Esophagus muscularis mucosa (tissue), 4 donors: ENCODE data around the gene E2F4. TPM values are rescaled to one million over a fixed set of nuclear protein-coding genes. Genes with fewer than 3 reads are reported as not detected.

ENCODE experiments used
- DNase-seq: peaks from one replicate; pipeline ENCODE4 v3.0.0-alpha.2; 2017; ENCODE audit errors: extremely low spot score
- H3K27ac ChIP-seq, 4 donors: fragments of 200-600 bp; sonication (generic); replicated peaks in 1 of 4; 1 replicate in 3 of 4; 2 replicates in 1 of 4; pipeline ENCODE4 v1.5.1; 2016 to 2019; ENCODE audit warnings: mild to moderate bottlenecking in 1 of 4
- H3K27me3 ChIP-seq, 4 donors: fragments of 200-600 bp; sonication (generic); one replicate each; pipeline versions ENCODE4 v1.5.1 to v1.6.0; 2016 to 2019
- H3K36me3 ChIP-seq, 4 donors: fragments of 200-600 bp; sonication (generic); one replicate each; pipeline ENCODE4 v1.5.1; 2016 to 2019
- H3K4me1 ChIP-seq, 4 donors: fragments of 200-600 bp; sonication (generic); one replicate each; pipeline ENCODE4 v1.5.1; 2016 to 2019
- H3K4me3 ChIP-seq, 4 donors: fragments of 200-600 bp; sonication (generic); 1 replicate in 2 of 4; 2 replicates in 2 of 4; pipeline ENCODE4 v1.5.1; 2016 to 2019; ENCODE audit warnings: mild to moderate bottlenecking in 4 of 4, moderate library complexity in 1 of 4
- H3K9me3 ChIP-seq, 4 donors: fragments of 200-600 bp; sonication (generic); 1 replicate in 3 of 4; 2 replicates in 1 of 4; pipeline ENCODE4 v1.5.1; 2016 to 2019
- CTCF ChIP-seq, 3 experiments: fragments of 200-600 bp in 2 of 3; fragments of 450-650 bp in 1 of 3; sonication (generic) in 2 of 3; IDR thresholded peaks; one replicate each; pipeline ENCODE4 v1.5.1; 2017 to 2019; ENCODE audit warnings: antibody characterized with exemption in 3 of 3, mild to moderate bottlenecking in 2 of 3, moderate library complexity in 1 of 3
- EP300 ChIP-seq: sonication (generic); formaldehyde crosslinking; IDR thresholded peaks from one replicate; pipeline ENCODE4 v1.6.1; 2017; ENCODE audit warnings: antibody characterized with exemption
- POLR2A ChIP-seq: fragments of 450-650 bp; IDR thresholded peaks from one replicate; pipeline ENCODE4 v1.6.1; 2017; ENCODE audit warnings: antibody characterized with exemption, moderate library complexity, mild to moderate bottlenecking, low read depth
- POLR2AphosphoS5 ChIP-seq, 2 donors: sonication (generic); formaldehyde crosslinking; IDR thresholded peaks; one replicate each; pipeline ENCODE4 v1.6.1; 2017; ENCODE audit warnings: antibody characterized with exemption in 2 of 2
- WGBS: methylation state at CpG from one replicate; pipeline ENCODE4 v1.1.5; 2018; 5-methylcytosine and 5-hydroxymethylcytosine counted together
- intact Hi-C: fragments of 100-400 bp; cut with DNase I; formaldehyde crosslinking; loops from one replicate; pipeline ENCODE4 v1.15.1; 2023
- total RNA-seq, 4 donors: library from RNA; depleted of rRNA; stranded (reverse); fragments of >200 nt; gene quantifications; one replicate each; pipeline versions ENCODE4 v1.1.0 to v1.2.1, GENCODE V29; 2016

E2F4 gene
- total RNA-seq, 4 donors from 2014 or later, result 54.8 to 96.9 (median 93.1) TPM

DNA sequence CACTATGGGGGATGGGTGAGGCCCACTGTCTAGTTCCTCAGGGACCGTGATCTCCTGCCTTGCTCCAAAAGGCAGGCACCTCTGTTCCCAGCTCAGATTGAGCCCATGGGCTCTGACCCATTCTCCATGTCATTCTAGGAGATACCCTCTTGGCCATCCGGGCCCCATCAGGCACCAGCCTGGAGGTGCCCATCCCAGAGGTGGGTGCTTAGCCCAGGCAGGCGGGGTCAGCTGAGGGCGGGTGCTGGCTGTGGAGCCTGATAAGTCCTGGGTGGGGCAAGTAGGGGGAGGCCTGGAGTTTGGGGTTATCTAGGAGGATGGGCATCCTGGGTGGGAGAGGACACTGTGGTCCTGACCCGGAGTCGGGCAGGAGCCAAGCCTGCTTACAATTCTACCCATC, 2.3 kb downstream of the E2F4 start:
- no peaks in the 10 kb centered on the region for H3K27me3 ChIP-seq
- TF ChIP-seq CTCF (IDR thresholded peaks at IDR 0.05) (no peak), POLR2AphosphoS5 (IDR thresholded peaks at IDR 0.05) (no peak), EP300 (no peak), POLR2A (no peak)
- H3K9me3 ChIP-seq, result no peaks in the 10 kb centered on the region
- no peak overlapping the region for H3K4me3 ChIP-seq
- 93% methylated on average over 5 of the region's 6 CpGs for WGBS
- no peak for DNase-seq
- peaks cover 36 to 59% (median 55%) of the 10 kb centered on the region in 4 donors for H3K36me3 ChIP-seq
- H3K27ac ChIP-seq, result no peak overlapping the region
- H3K4me1 ChIP-seq, result peaks cover 38 to 56% (median 52%) of the 10 kb centered on the region in 4 donors
- intact Hi-C loops, result no loop called here

DNA sequence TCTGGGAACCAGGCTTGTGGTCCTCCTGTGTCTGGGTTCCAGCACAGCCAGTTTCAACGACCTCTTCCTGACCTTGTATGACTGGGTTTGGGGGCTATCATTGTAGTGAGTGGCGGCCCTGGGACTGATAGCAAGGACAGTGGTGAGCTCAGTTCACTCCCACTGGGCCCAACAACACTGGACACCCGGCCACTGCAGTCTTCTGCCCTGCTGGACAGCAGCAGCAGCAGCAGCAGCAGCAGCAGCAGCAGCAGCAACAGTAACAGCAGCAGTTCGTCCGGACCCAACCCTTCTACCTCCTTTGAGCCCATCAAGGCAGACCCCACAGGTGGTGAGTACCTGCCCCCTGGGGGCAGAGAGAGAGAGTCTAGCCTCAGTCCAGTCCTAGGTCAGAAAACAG, 3.7 kb downstream of the E2F4 start:
- peaks cover 38 to 63% (median 58%) of the 10 kb centered on the region in 4 donors for H3K4me1 ChIP-seq
- peaks cover 36 to 68% (median 59%) of the 10 kb centered on the region in 4 donors for H3K36me3 ChIP-seq
- TF ChIP-seq POLR2AphosphoS5 (IDR thresholded peaks at IDR 0.05), result no peak
- no peak for TF ChIP-seq POLR2A
- no peak for TF ChIP-seq CTCF (IDR thresholded peaks at IDR 0.05)
- TF ChIP-seq EP300, result no peak
- H3K27ac ChIP-seq, result no peak overlapping the region
- no peaks in the 10 kb centered on the region for H3K27me3 ChIP-seq
- no peak overlapping the region for H3K4me3 ChIP-seq
- no peaks in the 10 kb centered on the region for H3K9me3 ChIP-seq
- intact Hi-C loops, result no loop called here
- WGBS, result 57% methylated on average over 3 of the region's 5 CpGs
- DNase-seq, result no peak

GRCh38 chr16:67196881-67197280, 4.9 kb downstream of the E2F4 start:
- Histone ChIP-seq H3K27ac (no peak overlapping the region), H3K4me1 (peaks cover 27 to 52% (median 48%) of the 10 kb centered on the region in 4 donors), H3K27me3 (no peaks in the 10 kb centered on the region), H3K36me3 (peaks cover 36 to 78% (median 67%) of the 10 kb centered on the region in 4 donors), H3K4me3 (no peak overlapping the region), H3K9me3 (no peaks in the 10 kb centered on the region)
- no peak for DNase-seq
- intact Hi-C loops, result no loop called here
- TF ChIP-seq POLR2AphosphoS5 (IDR thresholded peaks at IDR 0.05), result no peak
- TF ChIP-seq CTCF (IDR thresholded peaks at IDR 0.05), result no peak
- TF ChIP-seq POLR2A, result no peak
- TF ChIP-seq EP300, result no peak
- 100% methylated on average over 1 of the region's 1 CpG for WGBS

GRCh38 chr16:67197704-67198103, 5.7 kb downstream of the E2F4 start:
- DNase-seq, result no peak
- Histone ChIP-seq H3K4me1 (peaks cover 24 to 48% (median 44%) of the 10 kb centered on the region in 4 donors), H3K27ac (no peak overlapping the region), H3K4me3 (no peak overlapping the region), H3K27me3 (no peaks in the 10 kb centered on the region), H3K36me3 (peaks cover 36 to 86% (median 76%) of the 10 kb centered on the region in 4 donors), H3K9me3 (no peaks in the 10 kb centered on the region)
- intact Hi-C loops, result no loop called here
- TF ChIP-seq CTCF (IDR thresholded peaks at IDR 0.05), result no peak
- no peak for TF ChIP-seq EP300
- no peak for TF ChIP-seq POLR2AphosphoS5 (IDR thresholded peaks at IDR 0.05)
- TF ChIP-seq POLR2A, result no peak
- whole genome bisulfite sequencing, result 80% methylated on average over 4 of the region's 6 CpGs

DNA sequence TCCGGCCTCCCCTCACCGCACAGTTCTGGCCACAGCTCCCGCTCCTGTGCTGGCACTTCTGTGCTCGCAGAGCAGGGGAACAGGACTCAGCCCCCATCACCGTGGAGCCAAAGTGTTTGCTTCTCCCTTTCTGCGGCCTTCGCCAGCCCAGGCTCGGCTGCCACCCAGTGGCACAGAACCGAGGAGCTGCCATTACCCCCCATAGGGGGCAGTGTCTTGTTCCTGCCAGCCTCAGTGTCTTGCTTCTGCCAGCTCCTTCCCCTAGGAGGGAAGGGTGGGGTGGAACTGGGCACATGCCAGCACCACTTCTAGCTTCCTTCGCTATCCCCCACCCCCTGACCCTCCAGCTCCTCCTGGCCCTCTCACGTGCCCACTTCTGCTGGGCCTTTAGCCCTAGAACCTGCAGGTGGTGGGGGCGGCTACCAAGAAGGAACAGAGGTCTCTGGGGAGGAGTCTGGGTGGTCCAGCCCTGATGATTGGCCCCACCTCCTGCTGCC, 6.3 kb downstream of the E2F4 start:
- H3K27me3 ChIP-seq, result no peaks in the 10 kb centered on the region
- TF ChIP-seq POLR2AphosphoS5 (IDR thresholded peaks at IDR 0.05), result peak in 1 of 2 donors; percentile 5
- no peak for TF ChIP-seq EP300
- TF ChIP-seq CTCF (IDR thresholded peaks at IDR 0.05), result peak; percentile 17 to 48 (median 18)
- no peak for TF ChIP-seq POLR2A
- no peaks in the 10 kb centered on the region for H3K9me3 ChIP-seq
- peaks cover 41 to 91% (median 81%) of the 10 kb centered on the region in 4 donors for H3K36me3 ChIP-seq
- WGBS, result 51% methylated on average over 7 of the region's 12 CpGs
- no peak overlapping the region for H3K4me3 ChIP-seq
- H3K4me1 ChIP-seq, result peaks cover 18 to 42% (median 38%) of the 10 kb centered on the region in 4 donors
- intact Hi-C loops, result no loop called here
- no peak overlapping the region for H3K27ac ChIP-seq
- no peak for DNase-seq
